PC-9 (cell line): Measurements from ENCODE around the gene CD80.

Experiments used
- CTCF ChIP-seq: fragments of 200-600 bp; sonication (generic); conservative IDR thresholded peaks from 2 replicates; pipeline ENCODE4 v1.6.1; 2017; ENCODE audit warnings: mixed run types, antibody characterized with exemption, mild to moderate bottlenecking, moderate library complexity
- EZH2 ChIP-seq: fragments of 200-600 bp; sonication (generic); IDR thresholded peaks from 2 replicates; pipeline ENCODE4 v1.8.0; 2017; ENCODE audit warnings: antibody characterized with exemption, low read depth

GRCh38 chr3:119590706-119591105 lies 31.3 kb upstream of the CD80 start:
- TF ChIP-seq CTCF (no peak), EZH2 (no peak)
